ENCODE results near the gene PRX. TPM values are rescaled to one million over a fixed set of nuclear protein-coding genes. Genes with fewer than 3 reads are reported as not detected.

The PRX gene
- total and polyA plus RNA-seq, 9 of the 15 experiments (the other 6 are each of a cell fraction or from before 2014, with no cell fraction given), result 0.65 to 3.5 (median 1.7) TPM; not detected in 2

DNA sequence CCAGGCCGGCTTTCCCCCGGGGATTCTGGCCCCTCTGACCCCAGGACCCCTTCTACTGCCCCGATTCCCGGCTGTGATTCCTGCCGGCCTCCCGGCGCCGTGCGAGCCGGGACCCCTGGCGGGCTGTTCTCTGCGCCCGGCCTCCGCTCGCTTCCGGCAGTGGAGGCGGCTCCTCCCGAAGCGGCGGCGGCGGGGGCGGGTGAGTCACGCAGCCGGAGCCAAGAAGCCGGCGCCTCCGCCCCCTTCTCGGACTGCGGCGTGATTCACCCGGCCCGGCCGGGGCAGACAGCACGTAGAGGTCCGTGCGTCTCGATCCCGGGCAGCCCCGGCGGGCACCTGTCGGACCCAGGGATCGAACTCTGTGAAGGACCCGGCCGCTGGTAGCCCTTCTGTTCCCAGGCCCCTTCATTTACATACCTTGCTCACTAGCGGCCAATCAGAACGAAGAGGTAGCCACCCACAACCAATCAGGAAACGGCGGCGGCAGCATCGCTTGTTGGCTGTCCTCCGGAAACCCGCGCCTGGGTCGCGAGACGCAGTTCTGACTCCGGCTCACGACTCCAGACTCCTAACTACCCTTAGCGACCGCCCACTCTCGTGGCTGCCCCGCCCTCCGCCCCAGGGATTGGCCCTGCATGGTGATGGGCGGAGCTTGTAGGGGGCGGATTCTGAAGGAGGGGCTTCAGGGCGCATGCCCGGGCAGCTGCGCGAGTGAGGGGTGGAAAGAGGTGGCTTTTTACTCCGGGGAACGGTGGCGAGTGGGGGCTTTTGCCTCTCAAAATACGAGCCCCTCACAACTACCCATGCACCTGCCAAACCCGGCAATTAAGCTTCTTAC is 12.5 kb upstream of the PRX start, which contains the start of gene SERTAD1 (continued):
- TF ChIP-seq ETS2 (tag; IDR thresholded peaks at IDR 0.05; ENCODE audit: borderline replicate concordance, poor library complexity, severe bottlenecking) (no peak), ZNF212 (CRISPR knock-in tag; IDR thresholded peaks at IDR 0.05) (no peak), ZNF347 (CRISPR knock-in tag; IDR thresholded peaks at IDR 0.05; ENCODE audit: low read depth) (no peak), RFX1 (IDR thresholded peaks at IDR 0.05) (no peak; the same call in 1 of the 2 replicates), ZC3H8 (IDR thresholded peaks at IDR 0.05) (no peak), ZNF696 (CRISPR knock-in tag; conservative IDR thresholded peaks at IDR 0.05) (no peak)
- TF ChIP-seq, protein P1, sequence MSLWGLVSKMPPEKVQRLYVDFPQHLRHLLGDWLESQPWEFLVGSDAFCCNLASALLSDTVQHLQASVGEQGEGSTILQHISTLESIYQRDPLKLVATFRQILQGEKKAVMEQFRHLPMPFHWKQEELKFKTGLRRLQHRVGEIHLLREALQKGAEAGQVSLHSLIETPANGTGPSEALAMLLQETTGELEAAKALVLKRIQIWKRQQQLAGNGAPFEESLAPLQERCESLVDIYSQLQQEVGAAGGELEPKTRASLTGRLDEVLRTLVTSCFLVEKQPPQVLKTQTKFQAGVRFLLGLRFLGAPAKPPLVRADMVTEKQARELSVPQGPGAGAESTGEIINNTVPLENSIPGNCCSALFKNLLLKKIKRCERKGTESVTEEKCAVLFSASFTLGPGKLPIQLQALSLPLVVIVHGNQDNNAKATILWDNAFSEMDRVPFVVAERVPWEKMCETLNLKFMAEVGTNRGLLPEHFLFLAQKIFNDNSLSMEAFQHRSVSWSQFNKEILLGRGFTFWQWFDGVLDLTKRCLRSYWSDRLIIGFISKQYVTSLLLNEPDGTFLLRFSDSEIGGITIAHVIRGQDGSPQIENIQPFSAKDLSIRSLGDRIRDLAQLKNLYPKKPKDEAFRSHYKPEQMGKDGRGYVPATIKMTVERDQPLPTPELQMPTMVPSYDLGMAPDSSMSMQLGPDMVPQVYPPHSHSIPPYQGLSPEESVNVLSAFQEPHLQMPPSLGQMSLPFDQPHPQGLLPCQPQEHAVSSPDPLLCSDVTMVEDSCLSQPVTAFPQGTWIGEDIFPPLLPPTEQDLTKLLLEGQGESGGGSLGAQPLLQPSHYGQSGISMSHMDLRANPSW (CRISPR knock-in tag; IDR thresholded peaks at IDR 0.05), result 0 out of 2 replicates have a peak, but pooled peaks have one; percentile 53
- TF ChIP-seq, protein P2, sequence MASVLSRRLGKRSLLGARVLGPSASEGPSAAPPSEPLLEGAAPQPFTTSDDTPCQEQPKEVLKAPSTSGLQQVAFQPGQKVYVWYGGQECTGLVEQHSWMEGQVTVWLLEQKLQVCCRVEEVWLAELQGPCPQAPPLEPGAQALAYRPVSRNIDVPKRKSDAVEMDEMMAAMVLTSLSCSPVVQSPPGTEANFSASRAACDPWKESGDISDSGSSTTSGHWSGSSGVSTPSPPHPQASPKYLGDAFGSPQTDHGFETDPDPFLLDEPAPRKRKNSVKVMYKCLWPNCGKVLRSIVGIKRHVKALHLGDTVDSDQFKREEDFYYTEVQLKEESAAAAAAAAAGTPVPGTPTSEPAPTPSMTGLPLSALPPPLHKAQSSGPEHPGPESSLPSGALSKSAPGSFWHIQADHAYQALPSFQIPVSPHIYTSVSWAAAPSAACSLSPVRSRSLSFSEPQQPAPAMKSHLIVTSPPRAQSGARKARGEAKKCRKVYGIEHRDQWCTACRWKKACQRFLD (CRISPR knock-in tag; IDR thresholded peaks at IDR 0.05), result no peak
- TF ChIP-seq, protein P3, sequence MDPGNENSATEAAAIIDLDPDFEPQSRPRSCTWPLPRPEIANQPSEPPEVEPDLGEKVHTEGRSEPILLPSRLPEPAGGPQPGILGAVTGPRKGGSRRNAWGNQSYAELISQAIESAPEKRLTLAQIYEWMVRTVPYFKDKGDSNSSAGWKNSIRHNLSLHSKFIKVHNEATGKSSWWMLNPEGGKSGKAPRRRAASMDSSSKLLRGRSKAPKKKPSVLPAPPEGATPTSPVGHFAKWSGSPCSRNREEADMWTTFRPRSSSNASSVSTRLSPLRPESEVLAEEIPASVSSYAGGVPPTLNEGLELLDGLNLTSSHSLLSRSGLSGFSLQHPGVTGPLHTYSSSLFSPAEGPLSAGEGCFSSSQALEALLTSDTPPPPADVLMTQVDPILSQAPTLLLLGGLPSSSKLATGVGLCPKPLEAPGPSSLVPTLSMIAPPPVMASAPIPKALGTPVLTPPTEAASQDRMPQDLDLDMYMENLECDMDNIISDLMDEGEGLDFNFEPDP (CRISPR knock-in tag; IDR thresholded peaks at IDR 0.05), result no peak
